B cell (primary cell): ENCODE results near the gene GPRC5D.

Experiments used
- EZH2 ChIP-seq: IDR thresholded peaks from 2 replicates; pipeline ENCODE4 v1.6.1; 2012; ENCODE audit warnings: borderline replicate concordance, low read depth, mild to moderate bottlenecking, moderate library complexity, low read length; ENCODE audit not compliant: insufficient read depth, poor library complexity, severe bottlenecking
- TF ChIP-seq, protein P1 (sequence below): fragments of 200-600 bp; IDR thresholded peaks from one replicate; pipeline ENCODE4 v1.8.0; 2022; ENCODE audit warnings: antibody characterized with exemption, mild to moderate bottlenecking

GRCh38 chr12:12995088-12995487, 43.1 kb upstream of the GPRC5D start:
- no peak for TF ChIP-seq EZH2
- TF ChIP-seq, protein P1, sequence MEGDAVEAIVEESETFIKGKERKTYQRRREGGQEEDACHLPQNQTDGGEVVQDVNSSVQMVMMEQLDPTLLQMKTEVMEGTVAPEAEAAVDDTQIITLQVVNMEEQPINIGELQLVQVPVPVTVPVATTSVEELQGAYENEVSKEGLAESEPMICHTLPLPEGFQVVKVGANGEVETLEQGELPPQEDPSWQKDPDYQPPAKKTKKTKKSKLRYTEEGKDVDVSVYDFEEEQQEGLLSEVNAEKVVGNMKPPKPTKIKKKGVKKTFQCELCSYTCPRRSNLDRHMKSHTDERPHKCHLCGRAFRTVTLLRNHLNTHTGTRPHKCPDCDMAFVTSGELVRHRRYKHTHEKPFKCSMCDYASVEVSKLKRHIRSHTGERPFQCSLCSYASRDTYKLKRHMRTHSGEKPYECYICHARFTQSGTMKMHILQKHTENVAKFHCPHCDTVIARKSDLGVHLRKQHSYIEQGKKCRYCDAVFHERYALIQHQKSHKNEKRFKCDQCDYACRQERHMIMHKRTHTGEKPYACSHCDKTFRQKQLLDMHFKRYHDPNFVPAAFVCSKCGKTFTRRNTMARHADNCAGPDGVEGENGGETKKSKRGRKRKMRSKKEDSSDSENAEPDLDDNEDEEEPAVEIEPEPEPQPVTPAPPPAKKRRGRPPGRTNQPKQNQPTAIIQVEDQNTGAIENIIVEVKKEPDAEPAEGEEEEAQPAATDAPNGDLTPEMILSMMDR = no peak
